Activated T-cell treated with anti-CD3 and anti-CD28 coated beads, Interleukin-2, amount 50 U/mL, for 1 hour (primary cell): ENCODE data around the gene NEUROG1.

Experiments
- DNase-seq: peaks from one replicate; pipeline ENCODE4 v3.0.0-alpha.2; 2020

The NEUROG1 gene

GRCh38 chr5:135491552-135492318, 44.0 kb downstream of the NEUROG1 start:
- DNase-seq: no peak

GRCh38 chr5:135491038-135491551, 44.7 kb downstream of the NEUROG1 start:
- no peak for DNase-seq

- no peak for DNase-seq
These were observed 45.3 kb downstream of the NEUROG1 start for GRCh38 chr5:135490245-135491037.

- no peak for DNase-seq
These were observed 46.1 kb downstream of the NEUROG1 start for GRCh38 chr5:135489466-135490244.

- no peak for DNase-seq
These were observed 46.9 kb downstream of the NEUROG1 start for GRCh38 chr5:135488727-135489465.

- DNase-seq: no peak
These were observed 47.8 kb downstream of the NEUROG1 start for GRCh38 chr5:135487839-135488514.

- no peak for DNase-seq
These were observed 48.7 kb downstream of the NEUROG1 start for GRCh38 chr5:135487037-135487395.

GRCh38 chr5:135486131-135487036, 49.4 kb downstream of the NEUROG1 start:
- DNase-seq: no peak

GRCh38 chr5:135484674-135485086, 51.1 kb downstream of the NEUROG1 start:
- DNase-seq: no peak
